M059J (cell line): Measurements from ENCODE around the gene TMEM204. TPM values are rescaled to one million over a fixed set of nuclear protein-coding genes. Genes with fewer than 3 reads are reported as not detected.

Experiments used
- DNase-seq: peaks from one replicate; pipeline ENCODE4 v3.0.0-alpha.2; 2012; ENCODE audit warnings: low read depth
- total RNA-seq: library from RNA; depleted of rRNA; stranded (reverse); fragments of >200 nt; shearing (Covaris generic); gene quantifications from 2 replicates; pipeline ENCODE4 v1.2.3, GENCODE V29; 2014; rRNA removed

TMEM204 gene
- total RNA-seq: not detected in 2 replicates

DNA sequence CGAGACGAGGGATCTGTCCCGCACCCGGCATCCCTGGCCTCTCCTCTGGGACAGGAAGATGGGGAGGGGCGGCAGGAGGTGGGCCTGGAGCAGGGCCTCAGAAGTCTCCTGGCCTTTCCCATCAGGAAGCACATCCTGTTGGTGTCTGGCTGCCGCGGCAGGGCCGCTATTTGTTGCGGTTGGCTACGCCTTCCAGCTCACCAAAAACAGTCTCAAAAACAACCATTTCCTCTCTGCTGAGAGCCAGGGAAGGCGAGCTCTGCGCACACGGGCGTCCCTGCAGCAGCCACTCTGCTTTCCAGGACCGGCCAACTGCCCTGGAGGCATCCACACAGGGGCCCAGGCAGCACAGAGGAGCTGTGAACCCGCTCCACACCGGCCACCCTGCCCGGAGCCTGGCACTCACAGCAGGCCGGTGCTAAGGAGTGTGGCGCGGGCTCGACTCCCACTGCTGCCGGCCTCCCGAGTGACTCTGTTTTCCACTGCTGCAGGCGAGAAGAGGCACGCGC lies at the start of gene TMEM204:
TSS of gene TMEM204 (plus strand) at position 224 of the 509 bp plus-strand sequence. CDS start 610 bp downstream, outside the sequence.
- no peak for DNase-seq

DNA sequence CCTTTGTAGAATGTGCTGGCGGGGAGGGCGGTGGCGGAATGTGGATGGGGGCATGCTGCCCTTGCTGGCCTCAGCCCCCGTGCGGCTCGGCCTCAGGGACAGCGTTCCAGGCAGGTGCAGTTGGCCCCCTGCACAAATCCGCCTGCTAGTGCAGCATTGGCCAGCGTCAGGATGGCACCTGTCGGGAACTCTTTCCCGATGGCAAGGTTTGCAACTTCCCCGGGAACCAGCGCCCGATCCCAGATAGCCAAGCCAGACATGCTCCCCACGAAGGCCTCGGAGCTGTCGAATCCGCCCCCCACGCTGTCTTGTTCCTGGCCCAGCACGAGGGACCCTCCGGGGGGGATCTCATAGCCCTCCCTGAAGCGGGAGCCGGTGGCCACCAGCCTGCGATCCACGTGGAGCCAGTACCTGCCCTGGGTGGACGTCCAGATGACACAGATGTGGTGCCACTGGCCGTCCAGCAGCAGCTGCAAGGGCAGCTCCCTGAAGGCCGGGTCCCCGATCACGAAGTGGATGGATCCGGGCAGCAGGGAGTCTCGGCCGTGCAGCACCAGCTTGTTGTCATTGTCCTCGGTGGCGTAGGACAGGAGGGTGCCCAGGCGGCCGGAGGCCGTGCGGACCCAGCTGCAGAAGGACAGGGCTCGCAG lies 47.5 kb upstream of the TMEM204 start:
- DNase-seq: no peak

DNA sequence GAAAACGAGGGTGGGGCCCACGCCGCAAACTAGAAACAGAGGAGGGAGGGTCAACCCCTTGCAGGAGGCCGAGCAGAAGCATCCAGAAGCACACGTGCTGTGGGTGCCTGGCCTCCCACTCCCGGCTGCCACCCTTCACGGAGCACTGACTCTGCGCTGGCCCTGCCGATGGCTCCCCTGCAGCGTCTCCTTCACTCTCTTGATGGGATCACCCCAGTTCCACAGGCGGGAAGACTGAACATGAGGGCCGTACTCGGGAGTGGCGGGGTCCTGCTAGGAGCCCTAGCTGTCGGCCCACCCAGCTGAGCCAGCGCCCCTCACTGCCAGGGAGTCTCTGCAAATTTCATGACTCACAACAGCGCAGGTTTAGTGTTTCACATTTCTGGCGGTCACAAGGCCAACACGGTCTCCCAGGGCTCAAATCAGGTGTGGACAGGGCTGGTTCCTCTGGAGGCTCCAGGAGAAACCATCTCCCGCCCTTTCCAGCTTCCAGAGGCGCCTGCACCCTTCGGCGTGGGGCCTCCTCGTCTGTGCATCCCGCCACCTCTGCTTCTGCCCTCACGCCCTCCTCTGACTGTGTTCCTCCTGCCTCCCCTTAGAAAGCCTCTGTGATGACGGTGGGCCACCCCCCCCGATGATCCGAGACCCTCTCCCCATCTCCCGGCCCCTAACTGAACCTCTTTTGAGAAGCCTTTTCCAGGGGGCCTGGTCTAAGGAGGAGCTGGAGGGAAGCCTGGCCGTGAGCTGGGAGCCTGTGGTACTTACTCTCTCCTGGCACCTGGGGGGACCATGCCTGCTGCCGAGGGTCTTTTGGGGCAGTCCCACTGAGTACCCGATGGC lies 46.7 kb upstream of the TMEM204 start:
- DNase-seq: no peak

DNA sequence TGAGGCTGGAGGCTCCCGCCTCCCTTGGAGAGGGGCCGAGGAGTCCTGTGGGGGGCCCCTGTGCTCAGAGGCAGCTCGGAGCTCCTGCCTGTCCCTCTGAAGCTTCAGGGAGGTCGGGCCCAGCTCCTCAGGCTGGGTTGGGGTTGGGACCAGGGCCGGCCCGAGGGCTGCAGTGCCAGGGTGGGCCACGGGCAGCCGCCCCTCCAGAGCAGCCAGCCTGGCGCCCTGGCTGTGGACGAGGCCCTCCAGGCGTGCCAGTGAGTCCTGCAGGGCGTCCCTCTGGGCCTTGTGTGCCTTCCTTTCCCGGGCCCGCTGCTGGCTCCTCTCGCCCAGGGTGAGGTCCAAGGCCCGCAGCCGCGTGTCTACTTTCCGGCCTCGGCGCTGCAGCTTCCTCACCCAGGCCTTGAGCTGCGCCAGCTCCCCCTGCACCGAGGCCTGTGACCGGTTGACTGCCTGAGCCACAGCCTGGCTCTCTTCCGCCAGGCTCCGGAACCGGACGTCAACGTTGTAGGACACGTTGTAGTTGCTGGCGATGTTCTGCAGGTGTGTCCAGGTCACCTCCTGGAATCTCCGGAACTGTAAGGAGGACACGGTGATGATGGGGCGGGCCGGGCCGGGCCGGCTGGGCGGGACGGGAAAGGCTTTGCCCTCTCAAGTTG lies 45.9 kb upstream of the TMEM204 start:
- DNase-seq: no peak

DNA sequence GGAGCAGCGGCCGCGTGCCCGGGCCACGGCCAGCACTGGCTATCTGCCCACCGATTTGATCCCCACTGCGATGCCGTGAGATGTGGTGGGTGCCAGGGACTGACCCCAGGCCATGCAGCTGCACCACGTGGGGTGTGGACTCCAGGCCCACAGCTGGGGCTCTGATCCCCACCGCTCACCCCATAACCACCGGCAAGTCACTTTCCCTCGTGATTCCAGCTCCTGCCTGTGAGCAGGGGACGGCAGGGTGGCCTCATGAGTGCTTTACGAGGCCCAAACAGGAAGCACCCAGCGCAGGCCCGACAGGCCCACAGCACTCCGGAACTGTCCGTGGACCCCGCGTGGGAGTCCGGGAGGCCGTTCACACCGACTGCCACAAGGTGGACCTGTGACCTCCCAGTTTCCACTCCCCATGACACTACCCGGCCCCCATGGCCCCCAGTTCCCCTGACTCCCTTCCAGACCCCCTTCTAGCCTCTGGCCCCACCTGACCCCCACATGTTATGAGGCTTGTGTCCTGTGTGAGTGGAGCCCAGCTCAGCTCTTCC lies 45.3 kb upstream of the TMEM204 start:
- no peak for DNase-seq

DNA sequence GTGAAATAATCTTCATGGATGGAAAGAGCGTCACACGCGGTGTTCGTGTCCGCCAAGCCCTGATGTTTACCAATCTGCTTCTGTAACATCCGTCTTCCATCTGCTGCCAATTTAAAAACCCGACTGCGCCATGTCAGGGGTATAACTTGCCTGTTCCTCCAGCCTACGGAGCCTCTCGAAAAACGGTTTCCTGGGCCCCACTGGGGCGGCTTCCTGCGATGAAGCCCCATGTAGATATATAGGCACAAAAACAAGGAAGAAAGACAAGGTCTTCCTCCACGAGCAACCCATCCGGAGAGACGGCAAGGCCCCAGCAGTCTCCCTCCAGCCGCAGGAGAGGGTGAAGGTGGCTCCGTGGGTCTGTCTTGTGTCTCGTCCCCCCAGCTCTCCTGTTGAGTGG lies 44.8 kb upstream of the TMEM204 start, which contains the start of gene PTX4:
TSS of gene PTX4 (minus strand) at position 326 of the 400 bp plus-strand sequence. CDS start at position 291, 35 bp downstream.
- no peak for DNase-seq

DNA sequence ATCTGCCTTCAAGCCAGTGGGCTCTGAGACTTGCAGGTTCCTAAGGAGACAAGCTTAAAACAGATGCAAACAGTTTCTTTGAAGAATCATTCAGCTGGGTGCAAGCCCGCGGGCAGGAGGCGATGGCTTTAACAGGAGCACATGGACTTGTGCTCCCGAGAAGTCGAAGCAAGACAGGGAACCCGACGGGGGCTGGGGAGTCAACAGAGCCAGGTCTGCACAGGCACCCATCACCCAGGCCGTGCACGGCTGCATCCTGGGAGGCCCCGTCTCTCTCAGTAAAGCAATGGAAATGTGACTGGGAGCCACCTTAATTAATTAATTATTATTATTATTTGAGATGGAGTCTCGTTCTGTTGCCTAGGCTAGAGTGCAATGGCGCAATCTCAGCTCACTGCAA lies 44.4 kb upstream of the TMEM204 start:
- DNase-seq: no peak

DNA sequence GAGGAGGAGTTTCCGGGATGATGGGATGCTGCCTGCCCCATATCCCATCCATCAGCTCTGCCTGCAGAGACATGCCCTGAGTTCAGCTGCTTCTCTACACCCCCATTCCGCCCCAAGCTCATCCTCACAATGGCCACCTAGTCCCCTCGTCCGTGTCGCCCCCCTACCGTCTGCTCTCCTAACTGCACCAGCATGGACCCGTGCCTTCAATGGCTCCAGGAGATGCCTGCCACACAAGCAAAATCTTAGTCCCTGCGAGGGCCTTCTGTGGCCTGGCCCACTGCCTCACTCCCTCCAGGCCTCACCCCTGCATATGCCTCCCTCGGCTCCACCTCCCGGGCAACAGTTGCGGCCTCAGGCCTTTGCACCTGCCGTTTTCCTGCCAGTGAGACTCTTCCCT lies 42.1 kb upstream of the TMEM204 start:
- no peak for DNase-seq

DNA sequence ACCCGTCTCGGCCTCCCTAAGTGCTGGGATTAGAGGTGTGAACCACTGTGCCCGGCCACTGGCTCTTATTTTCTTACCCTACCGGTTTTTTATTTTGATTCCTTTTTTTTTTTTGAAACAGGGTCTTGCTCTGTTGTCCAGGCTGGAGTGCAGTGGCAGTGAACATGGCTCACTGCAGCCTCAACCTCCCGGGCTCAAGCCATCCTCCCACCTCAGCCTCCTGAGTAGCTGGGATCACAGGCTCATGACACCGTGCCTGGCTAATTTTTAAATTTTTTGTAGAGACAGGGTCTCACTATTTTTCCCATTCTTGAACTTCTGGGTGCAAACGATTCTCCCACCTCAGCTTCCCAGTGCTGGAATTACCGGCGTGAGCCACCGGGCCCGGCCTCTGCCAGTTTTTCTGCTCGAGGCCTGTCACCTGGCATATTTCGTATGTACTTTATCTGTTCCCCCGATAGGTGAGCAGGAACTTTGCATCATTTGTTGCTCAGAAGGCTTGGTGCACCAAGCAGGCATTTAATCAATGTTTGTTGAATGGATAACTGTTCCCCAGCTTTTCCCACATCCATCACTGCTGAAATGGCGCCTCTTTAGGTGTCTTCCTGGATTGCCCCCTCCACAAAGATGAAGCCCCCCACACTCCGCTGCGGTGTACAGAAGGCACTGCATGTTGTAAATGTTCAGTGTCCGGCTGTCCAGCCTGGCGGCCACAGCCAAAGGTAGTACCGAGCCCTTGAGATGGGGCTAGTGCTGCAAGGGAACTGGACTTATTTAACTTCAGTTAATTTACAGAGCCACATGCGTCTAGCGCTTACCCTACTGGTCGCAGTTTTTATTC lies 41.2 kb upstream of the TMEM204 start:
- DNase-seq: no peak

DNA sequence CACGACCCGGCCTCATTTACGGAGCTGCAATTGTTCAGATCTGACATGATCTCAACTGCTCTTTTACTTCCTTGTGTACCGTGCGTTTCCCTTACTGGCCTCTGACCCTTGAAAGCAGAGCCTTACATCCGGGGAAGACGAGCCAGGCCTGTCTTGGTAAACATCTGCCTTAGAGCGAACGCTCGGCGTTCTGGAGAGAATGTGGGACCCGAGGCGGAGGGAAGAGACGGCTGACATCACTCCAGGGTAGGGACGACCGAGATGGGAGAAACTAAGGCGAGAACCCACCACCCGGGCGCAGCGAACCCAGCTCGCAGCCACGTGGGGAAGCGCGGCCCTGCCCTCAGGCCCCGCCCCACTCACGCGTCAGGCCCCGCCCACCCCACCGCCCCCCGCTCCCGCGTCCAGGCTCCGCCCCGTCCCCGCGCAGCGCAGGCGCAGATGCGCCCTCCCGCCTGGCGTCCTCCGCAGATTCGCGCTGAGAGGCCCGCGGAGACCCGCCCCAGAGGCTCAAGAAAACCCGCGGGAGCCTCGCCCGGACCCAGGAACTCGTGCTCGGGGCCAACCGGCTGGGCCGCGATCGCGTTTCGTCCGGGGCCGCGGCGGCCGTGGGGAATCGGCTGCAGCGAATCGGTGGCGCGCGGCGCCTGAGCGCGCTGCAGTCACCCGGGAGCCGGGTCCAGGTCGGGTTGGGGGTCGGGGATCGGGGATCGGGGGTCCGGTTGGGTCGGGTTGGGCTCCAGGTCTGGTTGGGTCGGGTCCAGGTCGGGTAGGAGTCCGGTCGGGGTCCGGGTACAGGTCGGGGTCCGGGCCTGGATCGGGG lies 40.3 kb upstream of the TMEM204 start, which contains the start of gene TELO2:
TSS of gene TELO2 (plus strand) at position 438 of the 823 bp plus-strand sequence. CDS start 922 bp downstream, outside the sequence.
- DNase-seq: peak; percentile 67

DNA sequence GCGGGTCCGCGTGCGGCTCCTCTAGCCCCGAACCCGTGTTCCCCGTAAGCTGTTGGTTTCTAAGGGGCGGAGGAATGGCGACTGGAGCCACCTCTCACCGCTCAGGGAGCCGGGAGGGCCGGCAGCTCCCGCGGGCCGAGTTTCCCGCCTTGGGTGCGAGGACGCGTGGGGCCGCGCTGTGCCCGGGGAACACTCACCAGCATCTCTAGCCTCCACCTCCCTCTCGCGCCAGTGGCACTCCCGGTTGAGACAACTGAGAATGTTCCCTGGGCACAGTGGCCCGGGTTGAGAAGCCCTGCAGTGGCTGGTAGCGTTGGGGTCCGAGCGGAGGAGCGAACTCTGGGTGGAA lies 39.7 kb upstream of the TMEM204 start:
- DNase-seq: peak; percentile 31

DNA sequence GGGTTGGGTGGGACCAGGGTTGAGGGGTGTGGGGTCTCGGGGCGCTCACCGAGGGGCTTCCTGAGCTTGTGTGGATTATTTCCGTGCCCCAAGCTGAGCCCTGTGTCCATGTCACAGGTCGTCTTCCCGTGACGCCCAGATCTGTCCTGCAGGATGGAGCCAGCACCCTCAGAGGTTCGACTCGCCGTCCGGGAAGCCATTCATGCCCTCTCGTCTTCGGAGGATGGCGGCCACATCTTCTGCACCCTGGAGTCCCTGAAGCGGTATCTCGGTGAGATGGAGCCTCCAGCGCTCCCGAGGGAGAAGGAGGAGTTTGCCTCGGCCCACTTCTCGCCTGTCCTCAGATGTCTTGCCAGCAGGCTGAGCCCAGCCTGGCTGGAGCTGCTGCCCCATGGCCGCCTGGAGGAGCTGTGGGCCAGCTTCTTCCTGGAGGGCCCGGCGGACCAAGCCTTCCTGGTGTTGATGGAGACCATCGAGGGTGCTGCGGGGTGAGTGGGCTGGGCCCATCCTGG lies 39.3 kb upstream of the TMEM204 start:
- peak; percentile 17 for DNase-seq

DNA sequence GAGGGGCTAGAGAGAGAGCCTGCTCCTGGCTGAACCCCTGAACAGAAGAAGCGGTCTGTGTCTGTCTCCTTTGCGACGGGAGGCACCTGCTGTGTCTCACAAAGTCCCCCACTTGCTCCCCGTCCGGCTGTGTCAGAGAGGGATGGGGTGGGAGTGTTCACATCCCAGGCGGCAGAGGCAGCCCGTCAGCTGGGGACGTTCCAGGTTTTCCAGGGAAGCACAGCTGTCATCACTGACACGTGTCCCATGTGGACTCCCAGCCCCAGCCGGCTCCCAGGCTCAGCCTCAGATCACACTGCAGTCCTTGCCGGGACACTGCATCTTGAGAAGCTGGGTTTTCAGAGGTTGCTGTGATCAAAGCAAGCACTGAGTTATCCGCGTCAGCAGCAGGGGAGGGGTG lies 38.8 kb upstream of the TMEM204 start:
- no peak for DNase-seq

DNA sequence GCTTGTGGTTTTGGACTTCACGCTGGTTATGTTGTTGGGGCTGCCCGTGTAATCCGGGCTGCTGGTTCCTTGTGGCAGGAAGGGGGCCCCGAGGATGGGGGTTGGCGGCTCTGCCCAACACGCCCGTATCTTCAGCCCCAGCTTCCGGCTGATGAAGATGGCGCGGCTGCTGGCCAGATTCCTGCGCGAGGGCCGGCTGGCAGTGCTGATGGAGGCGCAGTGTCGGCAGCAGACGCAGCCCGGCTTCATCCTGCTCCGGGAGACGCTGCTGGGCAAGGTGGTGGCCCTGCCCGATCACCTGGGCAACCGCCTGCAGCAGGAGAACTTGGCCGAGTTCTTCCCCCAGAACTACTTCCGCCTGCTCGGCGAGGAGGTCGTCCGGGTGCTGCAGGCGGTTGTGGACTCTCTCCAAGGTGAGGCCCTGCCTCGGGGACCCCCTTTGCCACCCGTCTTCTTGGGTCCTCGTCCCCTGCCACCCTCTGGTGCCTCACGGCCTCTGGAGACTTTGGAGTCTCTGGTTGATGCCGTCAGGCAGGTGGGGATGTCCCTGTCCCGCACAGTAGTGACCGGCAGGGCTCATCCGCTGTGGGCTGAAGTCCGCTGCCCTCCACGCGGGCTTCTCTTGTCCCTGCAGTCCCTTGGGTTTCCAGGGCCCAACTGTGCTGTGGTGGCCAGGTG lies 38.1 kb upstream of the TMEM204 start:
- no peak for DNase-seq

DNA sequence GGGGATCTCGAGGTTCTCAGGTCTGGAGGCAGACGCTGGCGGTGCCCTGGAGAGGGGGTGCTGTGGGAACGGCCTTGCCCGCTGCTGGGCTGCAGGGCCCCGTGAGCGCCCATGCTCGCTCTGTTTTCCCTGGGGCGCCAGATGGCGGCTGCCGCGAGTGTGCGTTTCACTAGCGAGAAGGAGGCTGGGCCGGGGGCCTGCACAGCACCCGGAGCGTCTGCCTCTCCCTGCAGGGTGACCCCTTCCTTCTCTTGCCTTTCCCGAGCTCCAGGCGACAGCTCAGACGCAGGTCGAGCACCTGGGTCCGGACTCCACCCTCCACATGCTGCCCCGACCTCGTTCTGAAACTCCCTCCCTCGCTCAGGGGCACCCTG lies 37.6 kb upstream of the TMEM204 start:
- no peak for DNase-seq

DNA sequence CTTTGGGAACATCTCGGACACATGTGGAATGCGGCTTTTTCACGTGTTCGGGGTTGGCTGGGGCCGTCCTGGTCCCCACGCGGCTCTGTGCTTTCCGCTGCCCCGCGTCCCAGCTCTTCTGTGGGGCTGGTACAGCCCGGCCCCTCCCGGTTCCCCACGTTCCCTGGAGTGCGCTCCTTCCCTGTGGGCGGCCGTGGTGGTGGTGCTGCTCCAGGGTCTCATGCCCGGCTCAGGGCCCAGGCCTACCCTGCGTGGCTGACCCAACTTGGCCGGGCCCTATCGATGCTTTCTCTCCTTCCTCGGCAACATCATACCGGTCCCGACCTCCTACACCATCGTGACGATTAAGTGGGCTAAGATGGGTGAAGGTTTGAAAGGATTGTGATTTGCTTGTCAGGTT lies 37.0 kb upstream of the TMEM204 start:
- no peak for DNase-seq

DNA sequence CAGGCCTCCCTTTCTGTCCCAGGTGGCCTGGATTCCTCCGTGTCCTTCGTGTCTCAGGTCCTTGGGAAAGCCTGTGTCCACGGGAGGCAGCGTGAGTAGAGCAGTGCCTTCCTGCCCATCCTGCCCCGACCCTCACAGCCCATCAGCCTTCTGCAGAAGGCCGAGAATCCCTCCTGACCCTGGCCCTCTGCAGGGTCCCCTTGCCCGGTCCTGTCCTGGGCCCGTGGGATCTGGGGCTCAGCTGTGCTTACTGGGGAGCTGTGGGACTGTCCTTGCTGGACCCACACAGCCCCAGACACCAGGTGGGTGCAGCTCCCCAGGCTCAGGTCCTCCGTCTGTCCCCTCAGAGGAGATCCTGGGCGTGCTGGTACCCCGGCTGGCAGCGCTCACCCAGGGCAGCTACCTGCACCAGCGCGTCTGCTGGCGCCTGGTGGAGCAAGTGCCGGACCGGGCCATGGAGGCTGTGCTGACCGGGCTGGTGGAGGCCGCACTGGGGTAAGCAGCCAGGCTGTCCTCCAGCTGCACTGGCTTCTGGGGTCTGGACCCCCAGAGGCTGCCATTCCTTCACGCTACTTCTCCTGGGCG lies 36.4 kb upstream of the TMEM204 start:
- no peak for DNase-seq

DNA sequence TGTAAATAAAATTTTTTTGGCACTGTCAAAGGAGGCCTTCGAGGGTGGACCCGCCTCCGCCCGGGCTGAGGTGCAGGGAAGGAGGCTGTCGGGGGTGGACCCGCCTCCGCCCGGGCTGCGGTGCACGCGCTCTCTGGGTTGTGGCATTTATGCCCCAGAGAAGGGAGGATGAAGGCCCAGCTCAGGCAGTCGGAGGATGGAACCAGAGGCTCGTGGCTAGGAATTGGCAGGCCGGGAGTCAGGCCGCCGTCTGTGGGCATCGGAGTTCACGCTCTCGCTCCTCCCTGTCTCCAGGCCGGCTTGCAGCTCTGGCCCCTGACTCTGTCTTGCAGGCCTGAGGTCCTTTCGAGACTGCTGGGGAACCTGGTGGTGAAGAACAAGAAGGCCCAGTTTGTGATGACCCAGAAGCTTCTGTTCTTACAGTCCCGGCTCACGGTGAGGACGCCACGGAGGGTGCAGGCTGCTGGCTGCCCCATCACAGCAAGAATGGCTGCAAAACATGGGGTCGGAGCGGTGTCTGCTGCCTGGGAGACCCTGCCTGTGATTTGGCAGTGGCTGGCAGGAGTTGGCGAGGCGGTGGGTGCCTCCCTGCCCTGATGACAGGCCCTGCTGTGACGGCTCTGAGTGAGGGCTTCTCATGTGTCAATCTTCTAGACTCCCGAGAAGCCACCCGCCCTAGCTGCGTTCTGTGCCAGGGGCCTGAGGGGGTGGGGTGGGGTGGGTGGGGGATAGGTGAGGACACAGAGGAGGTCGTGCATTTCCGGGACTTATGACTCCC lies 34.4 kb upstream of the TMEM204 start:
- no peak for DNase-seq
